ENCODE data around the gene NANOS2. TPM values are rescaled to one million over a fixed set of nuclear protein-coding genes. Genes with fewer than 3 reads are reported as not detected.
A peak's percentile ranks its signal among the peaks of the same experiment; 100 is the strongest.

The NANOS2 gene
- total and polyA plus RNA-seq, 2 of the 13 experiments (the other 11 are each of a cell fraction or from before 2014, with no cell fraction given): not detected

- Histone ChIP-seq H4K20me1 (ENCODE audit: insufficient read depth, low read length) (no peaks in the 10 kb centered on the region), H3K27ac (ENCODE audit: extremely low read length, insufficient read depth, low read length) (peak overlapping the region; percentile 90), H3K79me2 (ENCODE audit: insufficient read depth, low read length) (peaks cover 17% of the 10 kb centered on the region), H3K9ac (ENCODE audit: insufficient read depth, low read depth, low read length) (peak overlapping the region; percentile 79), H3K4me1 (ENCODE audit: insufficient read depth, low read length) (peaks cover 48% of the 10 kb centered on the region), H3K4me2 (ENCODE audit: low read depth, low read length) (peak overlapping the region; percentile 86), H3K27me3 (ENCODE audit: control insufficient read depth in 1 of 2, insufficient read depth in 2 of 2, low read length in 2 of 2) (peaks cover 0 to 3% of the 10 kb centered on the region in 2 experiments; a peak in 2 of 5 replicates), H2AFZ (ENCODE audit: low read length) (no peak overlapping the region), H3K4me3 (replicated peaks in 1 of 3; ENCODE audit: insufficient read depth in 1 of 3, low read depth in 2 of 3, low read length in 3 of 3) (peak overlapping the region; percentile 63 to 87 (median 83)), H3K9me3 (ENCODE audit: low read length) (no peaks in the 10 kb centered on the region), H3K36me3 (replicated peaks in 1 of 2; ENCODE audit: control insufficient read depth in 1 of 2, insufficient read depth in 2 of 2, low read length in 2 of 2) (peaks cover 1 to 13% of the 10 kb centered on the region in 2 experiments; a peak in 3 of 5 replicates)
- intact Hi-C loops (cut with micrococcal nuclease; ENCODE audit: unreplicated experiment) (no loop called here), in situ Hi-C loops (cut with HindIII; ENCODE audit: extremely low pct_ligation_motif_present, low pct_unique_long_range_greater_than_20kb) (loop anchor here (10.0 kb wide), 1 partner anchor 173 kb away; no protein-coding TSS in a partner anchor)
- WGBS (ENCODE audit: low lambda C conversion rate): no CpG with 5 or more reads among the region's 69 CpGs
- POLR2A ChIA-PET: interaction anchor here (1.1 to 3.4 kb wide), 4 partner anchors 16 to 38 kb away, joined by 3 to 24 read pairs (median 18); partner anchors contain the start of genes FOXA3, IRF2BP1 and SYMPK
- ATAC-seq: peak; percentile 13
- no TSS peak for BruUV-seq (replicated peaks)
- no peak for DNase-seq (ENCODE audit: low spot score)
- CTCF ChIA-PET (ENCODE audit: low intra/inter-chr PET ratio, low total read pairs): interaction anchor here (0.8 to 1.6 kb wide), 2 partner anchors 18 to 85 kb away, joined by 3 to 4 read pairs; no protein-coding TSS in a partner anchor
- no peak for FAIRE-seq
- TF ChIP-seq, protein P1, sequence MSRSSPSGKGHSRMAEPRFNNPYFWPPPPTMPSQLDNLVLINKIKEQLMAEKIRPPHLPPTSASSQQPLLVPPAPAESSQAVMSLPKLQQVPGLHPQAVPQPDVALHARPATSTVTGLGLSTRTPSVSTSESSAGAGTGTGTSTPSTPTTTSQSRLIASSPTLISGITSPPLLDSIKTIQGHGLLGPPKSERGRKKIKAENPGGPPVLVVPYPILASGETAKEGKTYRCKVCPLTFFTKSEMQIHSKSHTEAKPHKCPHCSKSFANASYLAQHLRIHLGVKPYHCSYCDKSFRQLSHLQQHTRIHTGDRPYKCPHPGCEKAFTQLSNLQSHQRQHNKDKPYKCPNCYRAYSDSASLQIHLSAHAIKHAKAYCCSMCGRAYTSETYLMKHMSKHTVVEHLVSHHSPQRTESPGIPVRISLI (CRISPR knock-in tag; IDR thresholded peaks at IDR 0.05; ENCODE audit: borderline replicate concordance): no peak
- no peak for TF ChIP-seq CREB3 (CRISPR knock-in tag; IDR thresholded peaks at IDR 0.05)
- TF ChIP-seq NFRKB (IDR thresholded peaks at IDR 0.05): no peak
- TF ChIP-seq MLLT10 (CRISPR knock-in tag; IDR thresholded peaks at IDR 0.05): no peak
- TF ChIP-seq, protein P2, sequence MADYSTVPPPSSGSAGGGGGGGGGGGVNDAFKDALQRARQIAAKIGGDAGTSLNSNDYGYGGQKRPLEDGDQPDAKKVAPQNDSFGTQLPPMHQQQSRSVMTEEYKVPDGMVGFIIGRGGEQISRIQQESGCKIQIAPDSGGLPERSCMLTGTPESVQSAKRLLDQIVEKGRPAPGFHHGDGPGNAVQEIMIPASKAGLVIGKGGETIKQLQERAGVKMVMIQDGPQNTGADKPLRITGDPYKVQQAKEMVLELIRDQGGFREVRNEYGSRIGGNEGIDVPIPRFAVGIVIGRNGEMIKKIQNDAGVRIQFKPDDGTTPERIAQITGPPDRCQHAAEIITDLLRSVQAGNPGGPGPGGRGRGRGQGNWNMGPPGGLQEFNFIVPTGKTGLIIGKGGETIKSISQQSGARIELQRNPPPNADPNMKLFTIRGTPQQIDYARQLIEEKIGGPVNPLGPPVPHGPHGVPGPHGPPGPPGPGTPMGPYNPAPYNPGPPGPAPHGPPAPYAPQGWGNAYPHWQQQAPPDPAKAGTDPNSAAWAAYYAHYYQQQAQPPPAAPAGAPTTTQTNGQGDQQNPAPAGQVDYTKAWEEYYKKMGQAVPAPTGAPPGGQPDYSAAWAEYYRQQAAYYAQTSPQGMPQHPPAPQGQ (CRISPR knock-in tag; IDR thresholded peaks at IDR 0.05; ENCODE audit: borderline replicate concordance): no peak
- TF ChIP-seq, protein P3, sequence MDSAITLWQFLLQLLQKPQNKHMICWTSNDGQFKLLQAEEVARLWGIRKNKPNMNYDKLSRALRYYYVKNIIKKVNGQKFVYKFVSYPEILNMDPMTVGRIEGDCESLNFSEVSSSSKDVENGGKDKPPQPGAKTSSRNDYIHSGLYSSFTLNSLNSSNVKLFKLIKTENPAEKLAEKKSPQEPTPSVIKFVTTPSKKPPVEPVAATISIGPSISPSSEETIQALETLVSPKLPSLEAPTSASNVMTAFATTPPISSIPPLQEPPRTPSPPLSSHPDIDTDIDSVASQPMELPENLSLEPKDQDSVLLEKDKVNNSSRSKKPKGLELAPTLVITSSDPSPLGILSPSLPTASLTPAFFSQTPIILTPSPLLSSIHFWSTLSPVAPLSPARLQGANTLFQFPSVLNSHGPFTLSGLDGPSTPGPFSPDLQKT (CRISPR knock-in tag; IDR thresholded peaks at IDR 0.05; ENCODE audit: borderline replicate concordance): no peak
- TF ChIP-seq, protein P4, sequence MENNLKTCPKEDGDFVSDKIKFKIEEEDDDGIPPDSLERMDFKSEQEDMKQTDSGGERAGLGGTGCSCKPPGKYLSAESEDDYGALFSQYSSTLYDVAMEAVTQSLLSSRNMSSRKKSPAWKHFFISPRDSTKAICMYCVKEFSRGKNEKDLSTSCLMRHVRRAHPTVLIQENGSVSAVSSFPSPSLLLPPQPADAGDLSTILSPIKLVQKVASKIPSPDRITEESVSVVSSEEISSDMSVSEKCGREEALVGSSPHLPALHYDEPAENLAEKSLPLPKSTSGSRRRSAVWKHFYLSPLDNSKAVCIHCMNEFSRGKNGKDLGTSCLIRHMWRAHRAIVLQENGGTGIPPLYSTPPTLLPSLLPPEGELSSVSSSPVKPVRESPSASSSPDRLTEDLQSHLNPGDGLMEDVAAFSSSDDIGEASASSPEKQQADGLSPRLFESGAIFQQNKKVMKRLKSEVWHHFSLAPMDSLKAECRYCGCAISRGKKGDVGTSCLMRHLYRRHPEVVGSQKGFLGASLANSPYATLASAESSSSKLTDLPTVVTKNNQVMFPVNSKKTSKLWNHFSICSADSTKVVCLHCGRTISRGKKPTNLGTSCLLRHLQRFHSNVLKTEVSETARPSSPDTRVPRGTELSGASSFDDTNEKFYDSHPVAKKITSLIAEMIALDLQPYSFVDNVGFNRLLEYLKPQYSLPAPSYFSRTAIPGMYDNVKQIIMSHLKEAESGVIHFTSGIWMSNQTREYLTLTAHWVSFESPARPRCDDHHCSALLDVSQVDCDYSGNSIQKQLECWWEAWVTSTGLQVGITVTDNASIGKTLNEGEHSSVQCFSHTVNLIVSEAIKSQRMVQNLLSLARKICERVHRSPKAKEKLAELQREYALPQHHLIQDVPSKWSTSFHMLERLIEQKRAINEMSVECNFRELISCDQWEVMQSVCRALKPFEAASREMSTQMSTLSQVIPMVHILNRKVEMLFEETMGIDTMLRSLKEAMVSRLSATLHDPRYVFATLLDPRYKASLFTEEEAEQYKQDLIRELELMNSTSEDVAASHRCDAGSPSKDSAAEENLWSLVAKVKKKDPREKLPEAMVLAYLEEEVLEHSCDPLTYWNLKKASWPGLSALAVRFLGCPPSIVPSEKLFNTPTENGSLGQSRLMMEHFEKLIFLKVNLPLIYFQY (CRISPR knock-in tag; IDR thresholded peaks at IDR 0.05; ENCODE audit: borderline replicate concordance): no peak
- no peak for TF ChIP-seq ZNF660 (CRISPR knock-in tag; IDR thresholded peaks at IDR 0.05; ENCODE audit: borderline replicate concordance, low read depth)
- no peak for TF ChIP-seq GFI1 (CRISPR knock-in tag; IDR thresholded peaks at IDR 0.05; ENCODE audit: borderline replicate concordance)
- no peak for TF ChIP-seq ZFP82 (CRISPR knock-in tag; IDR thresholded peaks at IDR 0.05; ENCODE audit: borderline replicate concordance)
- peak; percentile 35; the same call in 1 of the 2 replicates for TF ChIP-seq UBTF (CRISPR knock-in tag; IDR thresholded peaks at IDR 0.05)
Observed at GRCh38 chr19:45901432-45901911, 13.1 kb downstream of the NANOS2 start.

All from HepG2 (cell line).